A549 (cell line): ENCODE results near the gene CLRN1.

Experiments used
- CHD4 ChIP-seq: fragments of 200-600 bp; sonication (generic); IDR thresholded peaks from 2 replicates; pipeline ENCODE4 v1.6.1; 2016; ENCODE audit warnings: antibody characterized with exemption, mild to moderate bottlenecking, borderline replicate concordance
- CTCF ChIP-seq: fragments of >200 bp; sonication (Bioruptor Twin); formaldehyde crosslinking; IDR thresholded peaks from 3 replicates; pipeline ENCODE4 v1.5.1; 2016
- EP300 ChIP-seq, 2 experiments: fragments of >200 bp; sonication (Bioruptor Twin); formaldehyde crosslinking; IDR thresholded peaks; 2 replicates in 1 of 2; 3 replicates in 1 of 2; pipeline ENCODE4 v1.6.1; 2016 to 2017
- KDM5A ChIP-seq: fragments of 200-600 bp; sonication (generic); IDR thresholded peaks from 2 replicates; pipeline ENCODE4 v1.6.1; 2016; ENCODE audit warnings: antibody characterized with exemption, mild to moderate bottlenecking
- MAFK ChIP-seq: fragments of 450-650 bp; IDR thresholded peaks from 2 replicates; pipeline ENCODE4 v1.6.1; 2014; ENCODE audit not compliant: partially characterized antibody
- PHF8 ChIP-seq: fragments of 200-600 bp; sonication (generic); IDR thresholded peaks from 2 replicates; pipeline ENCODE4 v1.6.1; 2016; ENCODE audit warnings: low read depth, mild to moderate bottlenecking, antibody characterized with exemption, moderate library complexity, borderline replicate concordance
- POLR2A ChIP-seq: IDR thresholded peaks from 2 replicates; pipeline ENCODE4 v1.6.1; 2012; ENCODE audit warnings: mild to moderate bottlenecking, low read length
- RAD21 ChIP-seq, 2 experiments: fragments of >200 bp in 1 of 2; sonication (Bioruptor Twin) in 1 of 2; formaldehyde crosslinking in 1 of 2; IDR thresholded peaks in 1 of 2; conservative IDR thresholded peaks in 1 of 2; 2 replicates in 1 of 2; 3 replicates in 1 of 2; pipeline ENCODE4 v1.6.1; 2012 to 2018; ENCODE audit warnings: inconsistent platforms in 1 of 2
- REST ChIP-seq: fragments of 200-600 bp; sonication (generic); IDR thresholded peaks from 2 replicates; pipeline ENCODE4 v1.6.1; 2016; ENCODE audit warnings: antibody characterized with exemption, mild to moderate bottlenecking, moderate library complexity
- SREBF2 ChIP-seq: fragments of 450-650 bp; IDR thresholded peaks from 2 replicates; pipeline ENCODE4 v1.6.1; 2014; ENCODE audit warnings: mild to moderate bottlenecking, moderate library complexity
- ZFP36 ChIP-seq: fragments of 450-650 bp; IDR thresholded peaks from 2 replicates; pipeline ENCODE4 v1.6.1; 2014; ENCODE audit warnings: borderline replicate concordance; ENCODE audit not compliant: partially characterized antibody
- TF ChIP-seq, protein P1 (sequence below): IDR thresholded peaks from 2 replicates; pipeline ENCODE4 v1.6.1; 2012

DNA sequence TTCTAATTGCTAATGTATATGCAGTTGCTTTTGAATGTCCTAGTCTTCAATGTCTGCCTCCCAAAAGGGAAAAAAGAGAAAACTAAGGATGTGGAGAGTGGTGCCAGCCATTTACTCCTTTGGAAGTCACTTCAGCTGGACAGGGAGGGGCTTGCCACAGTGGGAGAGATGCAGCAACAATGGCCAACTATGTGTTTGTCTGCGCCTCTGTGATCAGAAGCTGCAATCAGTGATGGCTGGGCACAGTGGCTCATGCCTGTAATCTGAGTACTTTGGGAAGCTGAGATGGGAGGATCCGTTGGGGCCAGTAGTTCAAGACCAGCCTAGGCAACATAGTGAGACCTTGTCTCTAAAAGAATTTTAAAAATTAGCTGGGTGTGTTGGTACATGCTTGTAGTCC lies 16.7 kb upstream of the CLRN1 start:
- TF ChIP-seq REST (no peak), POLR2A (no peak), CTCF (no peak), KDM5A (no peak), CHD4 (no peak), EP300 (IDR thresholded peaks at IDR 0.05) (no peak), ZFP36 (no peak), RAD21 (conservative IDR thresholded peaks at IDR 0.05 in 1 of 2, IDR thresholded peaks at IDR 0.05 in 1 of 2) (no peak), SREBF2 (no peak), MAFK (no peak), PHF8 (no peak)
- TF ChIP-seq, protein P1, sequence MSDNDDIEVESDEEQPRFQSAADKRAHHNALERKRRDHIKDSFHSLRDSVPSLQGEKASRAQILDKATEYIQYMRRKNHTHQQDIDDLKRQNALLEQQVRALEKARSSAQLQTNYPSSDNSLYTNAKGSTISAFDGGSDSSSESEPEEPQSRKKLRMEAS: no peak
